ENCODE data around the gene MRGPRX4.

Gene MRGPRX4

GRCh38 chr11:18221274-18221876 is 48.7 kb downstream of the MRGPRX4 start:
- DNase-seq (ENCODE audit: low read depth) = no peak
- no peak for TF ChIP-seq CTCF (IDR thresholded peaks at IDR 0.05; ENCODE audit: low read length, missing control alignments)
- H3K4me3 ChIP-seq (replicated peaks; ENCODE audit: low read depth, low read length) = no peak overlapping the region

GRCh38 chr11:18222814-18223421 is 50.3 kb downstream of the MRGPRX4 start:
- no peak for DNase-seq (ENCODE audit: low read depth)
- TF ChIP-seq CTCF (IDR thresholded peaks at IDR 0.05; ENCODE audit: low read length, missing control alignments) = no peak
- no peak overlapping the region for H3K4me3 ChIP-seq (replicated peaks; ENCODE audit: low read depth, low read length)
